Smooth muscle cell (in vitro differentiated cells): ENCODE results near the gene SORCS2. TPM values are rescaled to one million over a fixed set of nuclear protein-coding genes. Genes with fewer than 3 reads are reported as not detected.

ENCODE experiments used
- DNase-seq: peaks from one replicate; lab custom pipeline; 2025; ENCODE audit not compliant: unreplicated experiment; lab: John Stamatoyannopoulos, UW
- H2AFZ ChIP-seq: fragments of 200-600 bp; sonication (generic); 2 replicates; pipeline ENCODE4 v1.6.0; 2016; ENCODE audit warnings: antibody characterized with exemption, low read depth, mild to moderate bottlenecking
- H3F3A ChIP-seq: fragments of 200-600 bp; sonication (generic); 2 replicates; pipeline ENCODE4 v1.6.0; 2017; ENCODE audit warnings: antibody characterized with exemption, low read depth
- H3K27ac ChIP-seq: fragments of 200-600 bp; sonication (generic); 2 replicates; pipeline ENCODE4 v1.5.1; 2016; ENCODE audit warnings: low read depth, mild to moderate bottlenecking
- H3K27me3 ChIP-seq: fragments of 200-600 bp; sonication (generic); 2 replicates; pipeline ENCODE4 v1.6.1; 2016; ENCODE audit warnings: low read depth, mild to moderate bottlenecking
- H3K36me3 ChIP-seq: fragments of 200-600 bp; sonication (generic); 2 replicates; pipeline ENCODE4 v1.5.1; 2016; ENCODE audit warnings: low read depth
- H3K4me1 ChIP-seq: fragments of 200-600 bp; sonication (generic); 2 replicates; pipeline ENCODE4 v1.5.1; 2016; ENCODE audit warnings: low read depth
- H3K4me2 ChIP-seq: fragments of 200-600 bp; sonication (generic); 2 replicates; pipeline ENCODE4 v1.6.0; 2016; ENCODE audit warnings: mild to moderate bottlenecking
- H3K4me3 ChIP-seq: fragments of 200-600 bp; sonication (generic); 2 replicates; pipeline ENCODE4 v1.5.1; 2016; ENCODE audit warnings: mild to moderate bottlenecking
- H3K79me2 ChIP-seq: fragments of 200-600 bp; sonication (generic); 2 replicates; pipeline ENCODE4 v1.6.0; 2016; ENCODE audit warnings: low read depth, mild to moderate bottlenecking
- H3K9ac ChIP-seq: fragments of 200-600 bp; sonication (generic); 2 replicates; pipeline ENCODE4 v1.6.0; 2016; ENCODE audit warnings: low read depth
- H3K9me3 ChIP-seq: fragments of 200-600 bp; sonication (generic); replicated peaks from 2 replicates; pipeline ENCODE4 v1.5.1; 2016; ENCODE audit warnings: low read depth
- H4K20me1 ChIP-seq: fragments of 200-600 bp; sonication (generic); 2 replicates; pipeline ENCODE4 v1.6.0; 2016; ENCODE audit warnings: low read depth
- WGBS: methylation state at CpG from one replicate; pipeline ENCODE4 v1.1.7; 2016; ENCODE audit warnings: low lambda C conversion rate; 5-methylcytosine and 5-hydroxymethylcytosine counted together
- polyA plus RNA-seq: library from polyadenylated mRNA; unstranded; fragments of >200 nt; fragmentation: Nextera tagmentation; extraction: Ambion mirVana; gene quantifications from 2 replicates; pipeline ENCODE4 v1.2.1, GENCODE V29; 2016
- total RNA-seq: library from RNA; depleted of rRNA; stranded (reverse); fragments of >200 nt; gene quantifications from 2 replicates; pipeline ENCODE4 v1.2.3, GENCODE V29; 2014
- TF ChIP-seq, protein P1 (sequence below): fragments of 200-600 bp; sonication (generic); IDR thresholded peaks from 2 replicates; pipeline ENCODE4 v1.5.1; 2017; ENCODE audit warnings: borderline replicate concordance, mild to moderate bottlenecking, antibody characterized with exemption; ENCODE audit not compliant: insufficient read depth, poor library complexity, severe bottlenecking

SORCS2 gene
- total and polyA plus RNA-seq, 2 experiments from 2014 or later: 5.2 to 9.3 TPM

DNA sequence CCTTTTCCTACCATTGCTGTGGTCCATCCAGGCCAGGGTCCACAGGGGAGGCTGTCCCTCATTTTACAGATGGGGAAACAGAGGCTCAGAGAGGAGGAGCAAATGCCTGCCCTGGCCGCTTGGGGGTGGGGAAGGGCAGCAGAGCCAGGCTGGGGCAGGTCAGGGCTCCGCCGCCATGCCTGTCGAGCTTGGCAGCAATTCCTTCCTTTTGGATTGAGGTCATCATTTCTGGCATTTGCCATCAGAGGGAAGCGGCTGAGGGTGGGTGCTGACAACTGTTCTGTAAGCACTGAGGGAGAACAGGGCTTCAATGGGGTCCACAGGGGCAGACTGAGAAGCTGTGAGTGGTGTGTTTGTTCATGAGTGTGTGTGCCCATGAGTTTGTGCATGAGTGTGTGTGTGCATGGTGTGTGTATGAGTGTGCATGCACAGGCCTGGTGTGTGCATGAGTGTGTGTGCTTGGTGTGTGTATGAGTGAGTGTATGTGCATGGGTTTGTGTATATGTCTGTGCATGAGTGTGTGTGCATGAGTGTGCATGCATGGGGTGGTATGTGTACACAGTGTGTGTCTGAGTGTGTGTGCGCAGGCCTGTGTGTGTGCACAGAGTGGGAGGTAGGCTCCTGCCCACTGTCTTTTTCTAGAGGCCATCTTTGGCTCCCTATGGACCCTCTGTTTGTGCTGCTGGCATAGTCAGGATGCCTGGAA lies 115.2 kb downstream of the SORCS2 start:
- WGBS: 88% methylated on average over 6 of the region's 6 CpGs
- Histone ChIP-seq H3K79me2 (no peaks in the 10 kb centered on the region), H3K27me3 (no peaks in the 10 kb centered on the region), H3K9me3 (no peaks in the 10 kb centered on the region), H3F3A (no peaks in the 10 kb centered on the region), H3K27ac (no peak overlapping the region), H2AFZ (no peak overlapping the region), H4K20me1 (no peaks in the 10 kb centered on the region), H3K4me2 (no peak overlapping the region), H3K9ac (no peak overlapping the region), H3K36me3 (no peaks in the 10 kb centered on the region), H3K4me3 (no peak overlapping the region), H3K4me1 (no peaks in the 10 kb centered on the region)
- no peak for DNase-seq
- TF ChIP-seq, protein P1, sequence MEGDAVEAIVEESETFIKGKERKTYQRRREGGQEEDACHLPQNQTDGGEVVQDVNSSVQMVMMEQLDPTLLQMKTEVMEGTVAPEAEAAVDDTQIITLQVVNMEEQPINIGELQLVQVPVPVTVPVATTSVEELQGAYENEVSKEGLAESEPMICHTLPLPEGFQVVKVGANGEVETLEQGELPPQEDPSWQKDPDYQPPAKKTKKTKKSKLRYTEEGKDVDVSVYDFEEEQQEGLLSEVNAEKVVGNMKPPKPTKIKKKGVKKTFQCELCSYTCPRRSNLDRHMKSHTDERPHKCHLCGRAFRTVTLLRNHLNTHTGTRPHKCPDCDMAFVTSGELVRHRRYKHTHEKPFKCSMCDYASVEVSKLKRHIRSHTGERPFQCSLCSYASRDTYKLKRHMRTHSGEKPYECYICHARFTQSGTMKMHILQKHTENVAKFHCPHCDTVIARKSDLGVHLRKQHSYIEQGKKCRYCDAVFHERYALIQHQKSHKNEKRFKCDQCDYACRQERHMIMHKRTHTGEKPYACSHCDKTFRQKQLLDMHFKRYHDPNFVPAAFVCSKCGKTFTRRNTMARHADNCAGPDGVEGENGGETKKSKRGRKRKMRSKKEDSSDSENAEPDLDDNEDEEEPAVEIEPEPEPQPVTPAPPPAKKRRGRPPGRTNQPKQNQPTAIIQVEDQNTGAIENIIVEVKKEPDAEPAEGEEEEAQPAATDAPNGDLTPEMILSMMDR: no peak

DNA sequence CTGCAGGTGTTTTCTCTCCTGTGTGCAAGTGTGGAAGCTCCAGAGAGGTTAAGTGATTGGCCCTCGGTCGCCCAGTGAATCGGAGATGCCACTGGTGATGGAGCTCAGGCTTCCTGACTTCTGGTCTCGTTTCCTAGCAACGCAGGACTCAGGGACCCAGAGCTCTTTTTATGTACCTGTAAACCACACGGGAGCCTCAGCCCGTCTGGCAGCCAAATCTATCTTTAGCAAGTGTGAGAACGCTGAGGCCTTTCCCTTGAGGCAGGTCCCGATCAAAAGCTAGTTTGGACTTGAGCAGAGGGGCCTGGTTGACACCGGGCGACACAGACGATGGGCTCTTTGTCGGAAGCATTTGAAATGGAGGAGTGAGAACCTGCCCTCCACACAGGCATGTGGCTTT lies 116.8 kb downstream of the SORCS2 start:
- Histone ChIP-seq H3K4me3 (no peak overlapping the region), H3K27me3 (no peaks in the 10 kb centered on the region), H2AFZ (no peak overlapping the region), H3K9me3 (no peaks in the 10 kb centered on the region), H3K27ac (no peak overlapping the region), H3K36me3 (no peaks in the 10 kb centered on the region), H3K4me1 (no peaks in the 10 kb centered on the region), H3K9ac (no peak overlapping the region), H3K79me2 (no peaks in the 10 kb centered on the region), H3F3A (no peaks in the 10 kb centered on the region), H4K20me1 (no peaks in the 10 kb centered on the region), H3K4me2 (no peak overlapping the region)
- TF ChIP-seq, protein P1: no peak
- WGBS: 83% methylated on average over 13 of the region's 13 CpGs
- no peak for DNase-seq

DNA sequence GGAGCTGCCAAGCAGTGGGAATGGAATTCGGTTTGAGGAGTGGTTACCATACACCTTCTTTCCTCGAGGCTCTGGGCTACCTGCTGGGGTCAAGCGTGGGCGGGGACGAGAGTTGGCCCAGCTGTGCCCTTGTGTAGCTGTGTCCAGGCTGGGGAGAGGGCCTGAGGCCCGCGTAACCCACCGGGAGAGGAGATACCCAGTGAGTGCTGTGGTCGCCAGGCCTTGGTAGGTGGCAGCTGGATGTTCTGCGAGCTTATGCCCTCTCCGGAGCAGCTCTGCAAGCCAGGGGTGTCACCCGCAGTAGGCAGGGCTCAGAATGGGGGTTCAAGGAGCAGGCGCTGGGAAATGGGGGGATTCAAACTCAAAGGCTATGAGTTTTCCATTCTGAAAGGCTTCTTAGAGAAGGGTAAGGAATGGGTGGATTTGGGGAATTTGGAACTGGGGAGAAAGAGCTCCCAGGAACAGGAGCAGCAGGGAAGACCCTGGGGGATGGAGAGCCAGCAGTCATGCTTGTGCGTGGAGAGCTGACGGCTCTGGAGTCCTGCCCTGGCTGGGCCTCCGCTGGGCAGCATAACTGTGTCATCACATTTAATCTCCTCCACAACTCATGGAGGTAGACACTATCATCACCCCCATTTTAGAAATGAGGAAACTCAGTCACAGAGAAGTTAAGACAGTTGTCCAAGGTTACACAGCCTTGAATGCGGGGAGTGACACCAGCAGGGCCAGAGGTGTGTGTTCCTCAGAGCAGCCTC lies 117.5 kb downstream of the SORCS2 start:
- 86% methylated on average over 17 of the region's 17 CpGs for WGBS
- Histone ChIP-seq H4K20me1 (no peaks in the 10 kb centered on the region), H3K79me2 (no peaks in the 10 kb centered on the region)

More for the DNA sequence above, 117.5 kb downstream of the SORCS2 start:
- Histone ChIP-seq H3K36me3 (no peaks in the 10 kb centered on the region), H3K9ac (no peak overlapping the region), H3K27ac (no peak overlapping the region), H3K27me3 (no peaks in the 10 kb centered on the region), H3F3A (no peaks in the 10 kb centered on the region), H2AFZ (no peak overlapping the region), H3K4me3 (no peak overlapping the region), H3K4me2 (no peak overlapping the region), H3K9me3 (no peaks in the 10 kb centered on the region), H3K4me1 (no peaks in the 10 kb centered on the region)
- no peak for DNase-seq
- TF ChIP-seq, protein P1: no peak
